Measurements from ENCODE around the gene FBXO9.

FBXO9 gene

DNA sequence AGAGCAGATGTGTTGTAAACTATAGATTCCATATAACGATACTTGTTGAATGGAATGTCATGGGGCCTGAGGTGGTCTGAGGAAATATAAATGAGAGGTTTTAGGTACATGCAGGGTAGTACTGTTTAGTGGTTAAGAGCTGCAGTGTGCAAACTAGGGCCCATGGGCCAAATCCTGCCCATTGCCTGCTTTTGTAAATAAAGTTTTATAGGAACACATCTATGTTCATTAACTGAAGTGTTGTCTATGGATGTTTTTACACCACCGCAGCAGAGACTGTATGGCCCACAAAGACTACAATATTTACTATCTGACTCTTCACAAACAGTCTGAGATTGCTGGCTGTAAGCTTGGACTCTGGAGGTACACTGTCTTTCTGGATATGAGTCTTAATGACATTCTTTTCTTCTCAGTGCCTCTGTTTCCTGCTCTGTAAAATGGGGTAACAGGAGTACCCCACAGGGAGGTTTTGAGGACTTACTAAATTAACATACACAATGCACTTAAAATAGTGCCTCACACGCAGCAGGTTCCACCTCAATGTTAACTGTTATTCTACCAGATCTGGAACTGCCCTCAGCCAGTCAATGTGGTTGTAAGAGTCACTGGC is 70.9 kb downstream of the FBXO9 start:
- no peak for DNase-seq (ENCODE audit: low read depth)

DNA sequence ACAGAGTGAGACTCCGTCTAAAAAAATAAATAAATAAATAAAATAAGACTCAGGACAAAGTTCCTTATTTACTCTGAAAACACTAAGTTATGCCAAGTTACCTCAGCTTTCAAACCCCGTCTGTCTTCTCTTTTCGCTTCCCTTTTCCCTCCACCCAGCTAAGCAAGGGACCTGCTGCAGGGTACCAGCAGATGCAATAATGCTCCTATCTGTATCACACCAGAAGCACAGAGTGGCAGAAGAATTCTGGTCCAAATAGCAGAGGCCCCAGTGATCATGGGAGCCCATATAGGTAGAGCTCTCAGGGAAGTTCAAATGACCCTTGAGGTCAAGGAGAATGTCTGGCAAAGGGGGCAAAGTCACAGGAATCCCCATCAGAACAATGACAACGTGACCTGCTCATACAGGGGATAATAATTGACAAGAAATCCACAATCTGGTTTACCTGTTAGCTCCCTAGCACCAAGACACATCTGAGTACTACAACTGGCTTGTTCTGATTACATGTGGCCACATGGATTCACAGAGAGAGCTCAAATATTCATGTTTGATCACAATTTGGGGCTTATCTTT is 74.7 kb downstream of the FBXO9 start:
- DNase-seq (ENCODE audit: low read depth) = no peak

DNA sequence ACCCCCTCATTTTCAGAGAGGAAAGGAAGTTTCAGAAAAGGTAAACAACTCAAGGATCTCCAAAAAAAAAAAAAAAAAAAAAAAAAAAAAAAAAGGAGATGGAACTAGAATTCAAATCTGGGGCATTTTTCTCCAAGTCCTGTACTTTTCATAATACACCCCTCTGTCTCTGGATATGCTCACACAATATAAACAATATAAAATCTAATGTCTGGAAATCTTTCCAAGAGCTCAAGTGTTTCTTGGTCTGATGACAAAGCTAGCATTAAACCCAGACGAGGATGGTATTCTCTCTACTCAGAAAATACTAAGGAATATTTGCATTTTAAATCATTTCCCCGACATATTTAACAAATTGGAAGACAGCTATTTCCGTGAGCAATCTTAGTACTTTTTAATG is 77.6 kb downstream of the FBXO9 start:
- DNase-seq (ENCODE audit: low read depth) = no peak

DNA sequence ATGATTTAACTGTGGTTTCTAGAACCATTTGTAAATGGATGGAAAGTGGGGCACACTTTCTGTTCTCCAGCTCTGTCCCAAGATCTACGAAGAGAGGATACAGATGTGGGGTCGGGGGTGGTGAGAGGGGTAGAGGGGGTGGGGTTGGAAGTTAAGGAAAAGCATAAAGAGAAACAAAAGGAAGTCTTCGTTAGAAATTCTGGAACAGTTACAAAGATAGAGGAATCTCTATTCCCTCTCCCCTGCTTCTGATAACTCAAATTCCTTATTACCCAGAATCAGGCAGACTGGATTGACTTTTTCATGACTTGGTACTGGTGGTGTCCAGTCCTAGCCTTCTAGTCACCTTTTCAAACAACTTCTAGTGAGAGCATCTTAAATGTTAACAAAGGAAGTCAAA is 78.5 kb downstream of the FBXO9 start:
- DNase-seq (ENCODE audit: low read depth) = no peak

DNA sequence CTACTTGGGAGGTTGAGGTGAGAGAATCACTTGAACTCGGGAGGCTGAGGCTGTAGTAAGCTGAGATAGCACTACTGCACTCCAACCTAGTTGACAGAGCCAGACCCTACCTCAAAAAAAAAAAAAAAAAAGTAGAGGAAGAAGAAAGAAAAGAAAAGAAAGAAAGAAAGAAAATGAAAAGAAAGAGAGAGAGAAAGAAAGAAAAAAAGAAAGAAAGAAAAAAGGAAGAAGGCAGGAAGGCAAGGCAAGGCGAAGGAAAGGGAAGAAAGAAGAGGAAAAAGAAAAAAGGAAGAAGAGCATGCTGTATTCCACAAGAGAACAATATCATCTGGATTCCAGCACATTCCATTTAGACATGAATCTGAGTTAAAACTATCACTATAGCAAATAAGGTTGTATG is 79.6 kb downstream of the FBXO9 start:
- no peak for DNase-seq (ENCODE audit: low read depth)

DNA sequence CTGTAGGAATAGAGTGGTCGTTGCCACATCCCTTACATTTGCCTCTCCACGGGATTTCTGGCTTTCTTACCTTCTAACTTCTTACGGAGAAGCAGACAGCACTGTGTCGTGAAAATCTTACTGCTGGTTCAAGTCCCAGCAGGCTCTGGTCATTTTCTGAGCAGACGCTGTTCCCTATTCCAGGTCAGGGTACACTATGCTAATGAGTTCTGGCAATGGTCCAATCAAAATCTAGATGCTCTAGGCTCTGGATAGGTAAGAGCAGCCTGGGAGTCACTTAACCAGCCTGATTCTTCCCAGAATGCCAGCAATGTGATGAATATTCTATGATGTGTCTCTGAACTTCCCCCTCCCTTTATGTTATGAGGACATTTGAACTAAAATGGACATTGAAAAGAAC is 83.5 kb downstream of the FBXO9 start, which contains the start of gene GCM1:
TSS of gene GCM1 (minus strand) at position 158 of the 400 bp plus-strand sequence. CDS start 3,209 bp downstream, outside the sequence.
- no peak for DNase-seq (ENCODE audit: low read depth)

All from HS-5 (cell line).